Osteocyte (in vitro differentiated cells): ENCODE results near the gene LRRC36. TPM values are rescaled to one million over a fixed set of nuclear protein-coding genes. Genes with fewer than 3 reads are reported as not detected.

Experiments
- DNase-seq: peaks from one replicate; pipeline ENCODE4 v3.0.0; 2021; ENCODE audit warnings: mixed read lengths; ENCODE audit not compliant: unreplicated experiment; ENCODE audit errors: extremely low spot score
- H3K27ac Mint-ChIP-seq: one replicate; pipeline ENCODE4 v1.8.0; 2021; ENCODE audit warnings: mild to moderate bottlenecking, mixed read lengths; ENCODE audit not compliant: unreplicated experiment
- H3K27me3 Mint-ChIP-seq: one replicate; pipeline ENCODE4 v1.8.0; 2021; ENCODE audit warnings: mixed read lengths; ENCODE audit not compliant: unreplicated experiment
- H3K36me3 Mint-ChIP-seq: one replicate; pipeline ENCODE4 v1.8.0; 2021; ENCODE audit warnings: mixed read lengths; ENCODE audit not compliant: unreplicated experiment
- H3K4me1 Mint-ChIP-seq: one replicate; pipeline ENCODE4 v1.8.0; 2021; ENCODE audit warnings: mixed read lengths; ENCODE audit not compliant: unreplicated experiment
- H3K4me3 Mint-ChIP-seq: one replicate; pipeline ENCODE4 v1.8.0; 2021; ENCODE audit warnings: mild to moderate bottlenecking, moderate library complexity, mixed read lengths; ENCODE audit not compliant: unreplicated experiment
- H3K9me3 Mint-ChIP-seq: one replicate; pipeline ENCODE4 v1.8.0; 2021; ENCODE audit warnings: mixed read lengths; ENCODE audit not compliant: unreplicated experiment
- total RNA-seq: library from RNA; stranded (reverse); gene quantifications from 2 replicates; pipeline ENCODE4 v1.2.1, GENCODE V29; 2021
- TF ChIP-seq, protein P1 (sequence below): fragments of 200-600 bp; sonication (generic); IDR thresholded peaks from 2 replicates; pipeline ENCODE4 v1.5.0; 2021; ENCODE audit warnings: antibody characterized with exemption, mild to moderate bottlenecking, moderate library complexity

The LRRC36 gene
- total RNA-seq, 1 donor from 2014 or later = not detected

DNA sequence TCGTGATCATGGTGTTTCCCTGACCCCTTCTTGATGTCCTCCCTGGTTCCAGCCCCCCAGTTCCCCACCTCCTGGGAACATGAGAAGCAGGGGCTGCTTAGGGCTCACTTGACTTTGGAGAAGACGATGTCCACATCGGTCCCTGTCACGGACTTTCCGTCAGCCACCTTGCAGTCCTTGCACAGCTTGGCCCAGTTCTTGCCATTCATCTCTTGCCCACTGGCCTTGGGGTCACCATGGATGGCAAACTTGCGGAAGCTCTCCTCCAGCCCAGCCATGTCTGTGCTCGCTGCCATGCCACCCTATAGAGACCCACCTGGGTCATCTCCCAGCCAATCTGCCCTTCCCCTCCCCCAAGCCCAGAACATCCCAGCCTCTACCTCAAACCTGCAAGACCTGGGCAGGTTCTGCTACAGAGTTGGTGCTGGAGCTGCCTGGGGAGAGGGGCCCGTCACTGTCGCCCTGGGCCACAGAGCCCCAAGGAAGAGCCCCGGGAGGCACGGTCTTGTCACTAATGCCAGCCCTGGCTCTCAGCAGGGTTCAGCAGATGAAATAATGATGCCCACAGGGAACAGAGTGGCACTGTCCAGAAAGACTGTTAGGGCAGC, 64.3 kb downstream of the LRRC36 start:
- Mint-ChIP-seq H3K36me3 (no peaks in the 10 kb centered on the region), H3K27me3 (peaks cover 11% of the 10 kb centered on the region), H3K4me1 (peaks cover 22% of the 10 kb centered on the region), H3K4me3 (no peak overlapping the region), H3K27ac (peak overlapping the region; percentile 52), H3K9me3 (no peaks in the 10 kb centered on the region)
- TF ChIP-seq, protein P1, sequence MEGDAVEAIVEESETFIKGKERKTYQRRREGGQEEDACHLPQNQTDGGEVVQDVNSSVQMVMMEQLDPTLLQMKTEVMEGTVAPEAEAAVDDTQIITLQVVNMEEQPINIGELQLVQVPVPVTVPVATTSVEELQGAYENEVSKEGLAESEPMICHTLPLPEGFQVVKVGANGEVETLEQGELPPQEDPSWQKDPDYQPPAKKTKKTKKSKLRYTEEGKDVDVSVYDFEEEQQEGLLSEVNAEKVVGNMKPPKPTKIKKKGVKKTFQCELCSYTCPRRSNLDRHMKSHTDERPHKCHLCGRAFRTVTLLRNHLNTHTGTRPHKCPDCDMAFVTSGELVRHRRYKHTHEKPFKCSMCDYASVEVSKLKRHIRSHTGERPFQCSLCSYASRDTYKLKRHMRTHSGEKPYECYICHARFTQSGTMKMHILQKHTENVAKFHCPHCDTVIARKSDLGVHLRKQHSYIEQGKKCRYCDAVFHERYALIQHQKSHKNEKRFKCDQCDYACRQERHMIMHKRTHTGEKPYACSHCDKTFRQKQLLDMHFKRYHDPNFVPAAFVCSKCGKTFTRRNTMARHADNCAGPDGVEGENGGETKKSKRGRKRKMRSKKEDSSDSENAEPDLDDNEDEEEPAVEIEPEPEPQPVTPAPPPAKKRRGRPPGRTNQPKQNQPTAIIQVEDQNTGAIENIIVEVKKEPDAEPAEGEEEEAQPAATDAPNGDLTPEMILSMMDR = no peak
- no peak for DNase-seq

DNA sequence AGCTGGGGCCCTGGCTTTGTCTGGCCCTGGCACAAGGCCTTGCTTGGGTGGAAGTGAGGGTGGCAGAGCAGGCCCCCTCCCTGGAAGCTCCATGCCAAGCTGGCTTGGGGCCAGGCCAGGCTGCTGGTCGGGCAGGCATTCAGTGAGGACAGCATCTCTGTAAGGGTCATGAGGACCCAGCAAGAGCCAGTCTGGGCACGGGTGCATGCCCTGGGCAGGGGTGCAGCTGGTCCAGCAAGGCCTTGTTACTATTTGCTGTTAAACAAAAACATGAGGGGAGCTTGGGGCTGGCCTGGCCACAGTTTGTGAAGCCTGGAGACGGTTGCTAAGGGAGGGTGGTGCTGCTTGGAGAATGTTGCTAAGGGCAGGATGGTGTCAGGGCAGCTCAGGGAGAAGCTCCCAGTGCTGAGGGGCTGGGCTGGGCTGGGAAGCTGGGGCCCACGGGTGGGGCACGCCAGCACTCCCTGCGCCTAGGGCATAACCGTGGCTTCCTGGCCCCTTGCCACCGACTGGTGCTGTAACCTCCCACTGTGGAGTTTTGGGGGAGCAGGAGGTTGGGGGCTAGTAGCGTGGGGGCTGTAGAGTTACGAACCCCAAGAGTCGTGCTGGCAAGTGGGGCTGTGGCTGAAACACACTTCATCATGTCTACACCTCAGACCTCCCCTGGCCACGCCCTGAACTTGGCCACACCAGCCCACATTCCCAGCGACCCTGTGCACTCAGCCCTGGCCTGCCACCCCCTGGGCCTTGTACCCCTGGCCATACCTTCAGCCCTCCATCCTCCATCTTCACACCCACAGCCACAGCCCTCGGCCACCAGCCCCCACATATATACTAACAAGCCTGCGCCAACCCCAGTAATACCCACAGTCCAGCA, 65.0 kb downstream of the LRRC36 start:
- no peaks in the 10 kb centered on the region for H3K36me3 Mint-ChIP-seq
- H3K4me1 Mint-ChIP-seq = peaks cover 26% of the 10 kb centered on the region
- H3K4me3 Mint-ChIP-seq = no peak overlapping the region
- DNase-seq = no peak
- no peaks in the 10 kb centered on the region for H3K9me3 Mint-ChIP-seq
- no peak overlapping the region for H3K27ac Mint-ChIP-seq
- TF ChIP-seq, protein P1 = no peak
- H3K27me3 Mint-ChIP-seq = peaks cover 5% of the 10 kb centered on the region

DNA sequence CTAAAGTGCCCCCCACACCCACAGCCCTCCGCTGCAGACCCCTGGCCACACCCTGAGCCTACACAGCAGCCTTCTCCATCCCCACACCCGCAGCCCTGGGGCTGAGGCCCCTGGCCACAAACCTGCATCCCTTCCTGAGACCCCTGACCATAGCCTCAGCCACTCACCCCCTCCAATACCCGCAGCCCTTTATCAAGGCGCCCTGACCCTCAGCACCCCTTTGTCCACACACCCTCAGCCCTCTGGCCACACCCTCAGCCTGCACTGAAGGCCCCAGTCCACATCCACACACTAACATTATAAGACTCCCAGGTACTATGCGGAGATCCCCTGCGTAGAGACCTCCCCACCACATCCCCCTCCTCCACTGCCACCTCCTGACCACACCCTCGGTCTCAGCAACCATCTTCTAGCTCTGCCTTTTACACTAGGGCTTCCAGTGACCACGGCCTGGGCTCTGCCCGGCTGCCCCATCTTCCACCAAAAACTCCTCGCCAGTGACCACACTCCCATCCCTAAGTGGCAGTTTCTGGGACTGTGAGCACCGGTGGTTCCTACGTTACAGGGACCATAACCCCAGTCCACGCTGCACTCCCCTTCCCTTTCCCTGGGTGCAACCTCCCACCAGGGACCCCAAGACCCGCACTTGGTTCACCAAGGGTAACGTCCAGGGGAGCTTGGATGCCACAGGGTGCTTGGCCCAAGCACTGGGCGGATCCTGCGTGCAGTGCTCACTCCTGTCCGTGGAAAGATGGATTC, 65.9 kb downstream of the LRRC36 start:
- H3K27ac Mint-ChIP-seq = no peak overlapping the region
- peaks cover 5% of the 10 kb centered on the region for H3K27me3 Mint-ChIP-seq

DNA sequence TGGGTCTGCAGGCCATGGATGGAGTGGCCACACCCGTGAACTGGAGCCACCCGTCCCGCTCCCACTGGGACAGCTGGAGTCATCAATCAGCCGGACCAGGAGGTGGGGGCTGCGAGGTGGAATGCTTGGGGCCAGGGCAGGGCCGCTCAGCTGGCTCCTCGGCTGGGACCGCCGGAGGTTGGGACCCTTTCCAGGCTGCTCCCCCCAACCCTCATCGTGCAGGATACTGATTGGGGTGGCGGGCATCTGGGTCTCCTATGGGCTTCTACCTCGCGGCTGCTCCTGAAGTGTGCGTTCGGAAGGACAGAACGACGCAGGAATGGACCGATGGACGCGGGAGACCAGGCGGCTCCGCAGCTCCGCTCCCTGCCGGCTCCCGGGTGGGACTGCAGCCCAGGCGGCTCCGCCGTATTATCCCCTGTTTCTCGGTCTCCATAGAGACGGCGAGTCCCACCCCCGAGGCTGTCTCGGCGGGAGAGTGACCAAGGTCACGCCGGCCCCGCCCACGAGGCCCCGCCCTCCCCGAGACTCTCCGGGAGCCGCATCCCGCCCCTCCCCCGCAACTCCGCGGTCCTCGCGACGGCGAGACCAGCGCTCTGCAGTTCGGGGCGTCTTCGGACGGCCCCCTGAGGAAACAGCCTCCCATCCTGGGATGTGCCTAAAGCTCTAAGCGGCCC, 66.6 kb downstream of the LRRC36 start, which contains the start of gene TPPP3:
Gene TPPP3 (minus strand): TSS at position 388 of the 677 bp plus-strand sequence. CDS start 2,387 bp downstream, outside the sequence.
- Mint-ChIP-seq H3K27ac (peak within 1 kb of the TSS; percentile 62), H3K27me3 (peaks cover 2% of the 10 kb centered on the region), H3K9me3 (no peaks in the 10 kb centered on the region), H3K4me3 (peak within 1 kb of the TSS; percentile 50), H3K4me1 (peaks cover 30% of the 10 kb centered on the region), H3K36me3 (no peaks in the 10 kb centered on the region)
- TF ChIP-seq, protein P1 = peak; percentile 72
- peak; percentile 96 for DNase-seq

More for the DNA sequence above, 65.9 kb downstream of the LRRC36 start:
- no peak overlapping the region for H3K4me3 Mint-ChIP-seq
- H3K4me1 Mint-ChIP-seq = peaks cover 30% of the 10 kb centered on the region
- no peaks in the 10 kb centered on the region for H3K36me3 Mint-ChIP-seq
- no peak for DNase-seq
- TF ChIP-seq, protein P1 = no peak
- H3K9me3 Mint-ChIP-seq = no peaks in the 10 kb centered on the region
